PC-3 (cell line): ENCODE data around the gene ULK3.

Source experiments
- CTCF ChIP-seq: fragments of 300-600 bp; sonication (generic); conservative IDR thresholded peaks from 2 replicates; pipeline ENCODE4 v1.5.1; 2017; ENCODE audit warnings: antibody characterized with exemption, low read depth, mild to moderate bottlenecking, low read length
- EZH2 ChIP-seq: fragments of 300-600 bp; sonication (generic); IDR thresholded peaks from one replicate; pipeline ENCODE4 v1.6.1; 2017; ENCODE audit warnings: antibody characterized with exemption, mild to moderate bottlenecking, low read length; ENCODE audit not compliant: unreplicated experiment

- no peak for TF ChIP-seq CTCF
- no peak for TF ChIP-seq EZH2
Measured at GRCh38 chr15:74847432-74847831, 4.5 kb upstream of the ULK3 start.
